Dedifferentiated amniotic fluid mesenchymal stem cell (primary cell): ENCODE results near the gene APOC3.

Experiments used
- DNase-seq: peaks from one replicate; pipeline ENCODE4 v3.0.0-alpha.2; 2016; ENCODE audit errors: extremely low spot score

APOC3 gene

DNA sequence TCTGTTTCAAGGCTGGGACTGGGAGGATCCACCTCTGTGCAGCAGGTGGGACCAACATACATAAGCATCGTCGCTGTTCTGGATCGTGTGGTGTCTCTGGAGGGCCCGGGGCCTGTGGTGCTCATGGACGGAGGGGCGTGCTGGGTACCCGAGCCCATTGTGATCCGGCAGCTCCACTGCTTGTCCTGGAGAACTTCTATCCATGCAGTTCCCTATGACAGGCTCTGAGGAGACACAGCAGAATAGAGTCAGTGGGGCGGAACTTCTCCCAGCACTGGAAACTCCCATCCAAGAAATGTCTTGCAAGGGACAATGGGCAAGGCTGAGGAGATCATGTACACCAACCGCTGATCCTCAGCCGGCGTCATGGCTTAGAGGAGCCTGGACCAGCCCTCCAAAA is 19.4 kb downstream of the APOC3 start:
- no peak for DNase-seq

DNA sequence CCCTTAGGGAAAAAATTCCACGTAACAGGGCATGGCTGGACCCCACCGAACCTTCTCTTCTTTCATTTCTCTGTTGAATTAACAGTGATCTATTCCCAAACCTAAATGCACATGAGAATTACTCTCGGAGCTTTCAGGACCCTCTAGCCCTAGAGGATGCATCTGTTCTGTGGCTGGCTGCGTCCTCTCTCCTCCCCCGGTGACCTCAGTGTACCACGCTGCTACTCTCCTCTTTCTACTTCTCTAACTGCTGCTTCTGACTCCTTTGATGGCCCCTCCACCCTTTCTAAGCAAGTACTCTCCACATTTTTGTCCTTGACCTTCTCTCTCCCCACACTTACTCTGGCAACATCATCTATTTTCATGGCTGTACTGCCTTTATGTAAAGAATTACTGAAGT is 19.8 kb downstream of the APOC3 start:
- DNase-seq, result no peak

DNA sequence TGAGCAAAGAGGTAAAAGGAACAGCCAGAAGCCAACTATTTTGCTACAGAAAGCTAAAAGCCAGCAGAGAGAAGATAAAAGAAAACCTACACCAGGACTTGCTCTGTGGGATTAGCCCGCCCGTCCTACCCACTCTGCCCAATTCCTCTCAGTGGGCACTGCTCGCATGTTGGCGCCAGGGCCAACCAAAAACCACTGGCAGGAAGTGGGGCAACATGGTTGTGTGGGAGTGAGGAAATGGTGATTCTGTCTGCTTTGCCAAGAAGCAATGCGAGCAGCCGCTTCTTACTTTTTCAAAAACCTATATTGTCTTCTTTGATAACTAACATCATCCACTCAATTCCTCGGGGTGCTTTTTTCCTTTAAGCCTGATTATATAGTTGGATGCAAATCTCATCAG is 21.9 kb downstream of the APOC3 start:
- DNase-seq, result no peak

DNA sequence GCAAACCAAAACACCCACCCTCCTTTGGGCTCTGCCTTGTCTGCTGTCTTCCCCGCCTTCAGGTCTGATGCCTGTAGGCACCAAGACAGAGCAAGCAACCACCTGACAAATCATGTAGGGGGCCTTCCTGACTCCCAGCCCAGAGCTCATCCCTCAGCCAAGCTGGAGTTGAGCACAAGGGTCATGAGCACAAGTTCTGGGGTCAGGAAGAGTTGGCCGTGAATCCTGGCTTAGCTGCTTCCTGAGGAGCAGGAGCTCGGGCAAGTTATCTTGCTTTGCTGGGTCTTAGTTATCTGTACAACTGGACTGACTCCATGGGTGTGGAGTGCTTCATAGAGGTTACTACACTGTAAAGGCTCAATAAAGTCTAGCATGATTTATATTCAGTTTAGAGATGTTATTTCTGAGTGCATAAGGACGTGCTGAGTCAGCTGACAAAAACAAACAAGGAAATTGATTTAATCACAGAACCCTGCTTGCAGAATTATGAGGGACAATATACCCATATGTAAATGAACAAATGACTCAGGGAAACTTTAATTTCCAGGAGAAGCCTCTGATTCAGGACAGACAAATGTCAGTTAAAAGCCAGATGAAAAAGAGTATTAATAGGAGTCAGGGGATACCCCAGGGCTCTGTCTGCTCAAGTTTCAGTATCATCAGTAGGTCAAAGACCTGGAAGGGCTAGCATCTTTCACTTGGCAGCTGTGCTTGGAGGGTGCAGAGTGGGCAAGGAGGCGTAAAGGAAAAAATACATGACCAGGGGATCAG is 22.7 kb downstream of the APOC3 start:
- DNase-seq, result no peak

DNA sequence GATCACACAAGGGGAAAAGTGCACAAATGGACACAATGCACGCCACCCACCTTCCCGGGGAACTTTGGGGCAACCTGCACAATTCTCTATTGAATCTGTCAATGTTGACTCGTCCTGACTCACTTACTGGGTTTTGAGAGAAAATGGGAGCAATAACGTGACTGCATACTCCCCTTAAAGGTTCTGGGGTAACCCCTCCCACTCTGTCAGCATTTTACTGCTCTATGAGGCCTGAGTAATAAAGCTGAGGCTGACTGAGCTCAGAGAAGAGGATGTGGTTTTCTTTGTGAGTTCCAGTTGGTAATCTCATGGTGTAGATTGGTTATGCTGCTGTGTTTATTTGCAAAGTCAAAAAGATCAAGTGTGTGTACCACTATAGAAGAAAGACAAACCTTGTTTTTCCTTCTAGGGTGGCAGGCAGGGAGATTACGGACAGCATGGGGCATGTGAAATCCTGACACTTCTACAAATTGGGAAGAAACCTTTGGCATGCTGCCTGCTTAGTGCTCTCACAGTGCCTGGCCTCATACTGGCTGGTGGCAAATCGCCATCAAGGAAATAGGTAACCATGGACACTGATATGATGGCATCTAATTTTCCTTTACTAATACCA is 23.9 kb downstream of the APOC3 start:
- DNase-seq, result peak; percentile 40

DNA sequence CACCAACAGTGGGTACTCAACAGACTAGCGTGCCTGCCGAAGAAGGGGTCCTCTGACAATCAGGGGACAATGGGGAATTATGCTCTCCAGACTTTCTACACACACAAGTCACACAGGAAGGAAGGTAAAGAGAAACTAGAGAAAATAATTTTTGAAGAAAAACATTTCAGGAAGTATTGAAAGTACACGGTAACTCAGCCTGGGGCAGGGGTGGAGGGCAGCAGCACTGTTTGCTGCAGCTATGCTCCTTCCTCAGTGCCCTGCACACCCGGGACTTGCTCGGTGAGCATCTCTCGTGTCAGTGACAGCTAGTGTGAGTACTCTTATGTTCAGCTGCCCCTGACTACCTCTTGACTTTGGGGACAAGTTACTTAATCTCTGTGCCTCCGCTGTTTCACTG is 25.7 kb downstream of the APOC3 start:
- no peak for DNase-seq

DNA sequence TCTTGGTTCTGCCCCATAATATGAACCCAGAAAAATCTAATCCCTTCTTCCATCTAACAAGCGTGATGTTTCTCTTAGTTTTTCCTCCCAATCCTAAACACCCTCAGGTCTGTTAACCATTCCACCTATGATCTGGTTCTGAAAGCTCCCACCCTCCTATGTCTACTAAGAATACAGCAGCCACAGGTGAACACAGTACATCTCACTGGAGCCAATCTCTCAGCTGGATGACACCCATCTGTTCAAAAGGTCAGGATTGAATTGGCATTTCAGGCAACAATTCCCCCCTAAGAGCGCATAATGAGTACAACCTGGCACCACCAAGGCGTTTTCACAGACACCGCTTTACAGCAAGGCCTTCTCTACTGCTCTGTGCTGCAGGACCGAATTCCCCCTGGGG is 26.7 kb downstream of the APOC3 start:
- DNase-seq, result no peak

DNA sequence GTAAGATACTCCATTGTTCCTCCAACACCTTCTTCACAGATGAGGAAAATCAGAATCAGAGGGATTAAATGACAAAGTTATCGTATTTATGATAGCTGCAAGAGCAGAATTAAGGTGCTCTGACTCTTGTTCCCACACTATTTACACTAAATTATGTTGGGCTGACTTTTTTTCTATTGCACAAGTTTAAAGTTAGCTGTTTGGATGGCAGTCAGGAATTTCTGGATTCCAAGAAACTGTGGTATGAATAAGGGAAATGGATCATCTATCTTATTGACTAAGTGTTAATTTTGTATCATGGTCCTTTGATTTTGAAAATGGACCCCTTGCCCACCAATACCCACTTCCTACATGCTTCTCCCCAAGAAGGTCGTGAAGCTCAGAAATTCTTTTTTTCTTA is 27.6 kb downstream of the APOC3 start:
- DNase-seq, result no peak

DNA sequence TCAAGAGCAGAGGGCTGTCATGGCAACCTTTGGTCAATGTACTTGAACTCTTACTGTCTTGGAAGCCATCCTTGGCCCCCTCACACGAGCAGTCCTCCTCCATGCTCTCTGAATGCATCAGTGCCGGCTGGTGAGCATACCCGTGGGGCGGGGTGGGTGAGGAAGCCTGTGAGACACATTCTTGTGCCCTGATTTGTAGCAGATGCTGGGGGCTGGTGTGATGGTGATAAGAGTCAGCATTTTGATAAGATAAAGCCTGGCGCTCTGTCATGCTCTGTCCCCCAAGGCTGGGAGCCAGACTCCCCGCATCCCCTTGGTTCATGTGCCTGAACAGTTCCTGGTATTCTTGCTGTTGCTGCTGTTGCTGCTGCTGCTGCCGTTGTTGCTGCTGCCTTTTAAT is 28.2 kb downstream of the APOC3 start:
- DNase-seq, result no peak

DNA sequence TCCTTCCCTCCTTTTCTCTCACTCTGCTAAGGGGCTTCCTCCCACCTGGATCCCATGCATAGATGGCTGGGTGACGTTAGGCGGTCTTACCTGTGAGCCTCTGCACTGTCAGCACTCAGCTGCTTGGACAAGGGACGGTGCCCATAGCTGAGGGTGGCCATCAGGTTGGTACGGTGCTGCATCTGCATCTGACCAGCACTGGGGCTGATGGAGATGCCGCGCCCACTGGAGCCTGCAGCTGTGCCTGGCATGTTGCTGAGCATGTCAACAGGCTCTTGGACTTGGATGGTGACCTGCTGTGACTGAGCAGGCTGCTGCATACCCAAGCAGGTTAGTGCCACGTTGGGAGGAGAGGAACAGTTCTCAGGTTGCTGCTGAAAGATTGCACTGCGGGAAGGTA is 29.5 kb downstream of the APOC3 start:
- DNase-seq, result no peak

DNA sequence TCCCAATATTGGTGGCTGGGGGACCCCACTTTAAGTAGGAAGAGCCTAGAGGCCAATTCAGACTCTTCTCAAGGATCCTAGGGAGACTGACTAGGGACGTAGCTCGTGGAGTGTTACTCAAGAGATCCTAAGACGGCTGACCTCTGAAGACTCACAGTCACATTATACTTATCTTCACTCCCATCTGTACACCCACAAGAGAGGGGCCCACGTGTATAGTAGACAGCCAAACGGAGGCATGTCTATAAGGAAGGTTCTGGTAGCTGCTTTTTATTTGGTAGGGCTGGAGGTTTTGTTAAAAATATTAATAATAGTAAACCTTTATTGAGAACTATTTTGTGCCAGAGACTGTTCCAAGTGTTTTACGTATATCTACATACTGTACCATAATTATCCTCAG is 30.6 kb downstream of the APOC3 start:
- DNase-seq, result no peak

DNA sequence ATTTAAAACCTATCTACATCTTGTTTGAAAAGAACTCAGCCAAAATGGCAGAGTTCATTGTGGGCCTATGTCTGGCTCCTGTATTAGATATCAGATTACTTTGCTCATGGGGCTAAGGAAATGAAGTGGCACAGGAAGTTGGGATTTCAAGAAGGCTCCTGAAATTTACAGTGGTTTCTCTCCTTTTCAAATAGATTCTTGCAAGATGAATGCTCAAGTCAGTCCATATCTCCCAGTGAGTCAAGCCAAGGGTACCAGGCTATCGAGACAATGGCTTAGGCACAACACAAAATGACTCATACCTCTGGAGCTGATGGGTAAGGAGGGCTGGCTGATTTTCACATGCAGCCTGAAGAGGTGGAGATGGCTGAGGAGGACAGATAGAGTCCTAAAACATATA is 31.8 kb downstream of the APOC3 start:
- no peak for DNase-seq

DNA sequence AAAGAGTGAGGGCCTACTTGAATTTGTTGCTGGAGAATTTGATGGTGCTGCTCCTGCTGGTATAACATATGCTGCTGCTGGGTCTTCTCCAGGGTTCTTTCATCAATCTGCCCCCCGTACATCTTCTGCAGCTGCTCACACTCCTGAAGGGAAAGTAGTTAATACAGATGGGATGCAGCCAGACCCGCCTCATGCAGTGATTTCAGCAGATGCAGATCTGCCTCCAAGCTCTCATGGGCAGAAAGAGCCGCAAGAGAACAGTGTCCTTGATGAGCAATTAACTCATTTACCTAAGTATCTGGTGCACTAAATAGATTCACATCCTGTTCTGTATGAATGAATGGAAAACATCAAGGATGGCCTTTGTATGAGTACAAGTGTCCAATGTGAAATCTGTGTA is 32.5 kb downstream of the APOC3 start:
- DNase-seq, result no peak

DNA sequence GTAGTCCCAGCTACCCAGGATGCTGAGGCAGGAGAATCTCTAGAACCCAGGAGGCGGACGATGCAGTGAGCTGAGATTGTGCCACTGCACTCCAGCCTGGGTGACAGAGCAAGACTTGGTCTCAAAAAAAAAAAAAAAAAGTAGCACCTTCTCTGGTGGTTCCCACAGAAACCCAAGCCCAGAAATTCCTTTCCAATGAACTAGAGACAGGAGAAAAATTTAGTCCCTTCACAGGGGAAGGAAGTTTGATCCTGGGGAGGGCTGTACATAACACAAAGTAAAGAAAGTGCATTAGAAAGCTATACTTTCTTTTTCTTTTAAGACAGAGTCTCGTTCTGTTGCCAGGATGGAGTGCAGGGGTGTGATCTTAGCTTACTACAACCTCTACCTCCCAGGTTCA is 33.2 kb downstream of the APOC3 start:
- DNase-seq, result no peak

DNA sequence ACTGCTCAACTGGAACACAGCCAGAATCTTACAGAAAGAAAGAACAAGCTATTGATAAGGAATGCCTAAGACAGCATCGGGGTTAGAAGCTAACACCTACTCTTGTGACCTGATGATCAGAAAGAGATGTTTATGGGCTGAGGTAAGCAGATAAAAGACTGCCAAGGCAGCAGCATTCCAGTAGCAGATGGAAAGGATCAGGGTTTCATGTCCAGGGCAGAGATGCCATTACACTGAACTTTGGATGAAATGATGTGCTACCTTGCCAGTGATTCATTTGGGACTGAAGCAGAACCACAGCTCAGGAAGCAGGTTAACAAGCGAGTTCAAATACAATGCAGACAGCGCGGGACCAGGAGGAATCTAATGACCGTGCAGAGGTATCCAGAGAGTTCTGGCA is 34.8 kb downstream of the APOC3 start:
- DNase-seq, result no peak

DNA sequence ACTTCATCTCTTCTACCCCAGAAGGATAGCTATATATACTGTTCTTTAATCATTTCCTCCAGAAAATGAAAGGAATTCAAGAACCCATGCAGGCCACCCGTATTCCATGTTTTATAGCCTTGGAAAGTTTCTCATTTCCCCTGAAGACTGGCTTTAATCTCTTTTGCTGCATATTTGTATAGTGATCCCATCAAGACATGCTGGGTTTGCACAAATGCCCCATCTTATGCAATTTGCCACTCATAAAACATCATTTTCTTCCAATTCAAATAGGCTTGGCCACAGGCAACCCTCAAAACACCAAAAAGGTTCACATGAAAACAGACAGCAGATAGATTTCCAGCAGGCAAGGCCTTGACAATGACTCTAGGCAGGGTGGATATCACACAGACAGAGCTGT is 36.0 kb downstream of the APOC3 start:
- DNase-seq, result peak; percentile 31

DNA sequence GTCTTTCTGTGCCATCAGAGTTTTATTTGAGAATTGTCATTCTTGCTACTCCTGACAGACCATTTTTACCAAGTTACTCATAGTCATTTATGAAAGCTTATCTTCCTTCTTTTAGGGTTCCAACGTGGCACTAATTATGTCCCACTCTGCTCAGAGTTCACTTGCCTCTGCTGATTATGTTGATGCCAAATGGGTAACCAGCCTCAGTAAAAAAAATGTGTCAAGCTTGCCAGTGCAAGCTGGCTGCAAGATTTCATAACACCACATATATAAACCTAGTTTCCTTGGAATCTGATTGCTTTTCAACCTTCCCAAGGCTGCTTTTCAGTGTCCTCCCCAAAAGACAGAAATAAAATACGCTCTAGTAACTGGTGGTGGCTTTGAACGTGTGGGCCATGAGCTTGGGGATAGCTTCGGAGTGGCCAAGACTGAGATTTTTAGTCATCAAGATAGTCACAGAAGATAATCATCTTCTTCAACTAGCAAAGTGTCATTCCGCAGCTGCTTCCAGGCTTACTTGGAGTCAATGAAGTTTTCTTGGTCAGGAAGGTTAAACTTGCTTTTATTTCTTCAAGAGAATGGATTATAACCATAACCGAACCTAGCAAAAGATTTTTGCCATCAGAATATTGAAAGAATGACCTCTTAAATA is 37.2 kb downstream of the APOC3 start:
- DNase-seq, result no peak

DNA sequence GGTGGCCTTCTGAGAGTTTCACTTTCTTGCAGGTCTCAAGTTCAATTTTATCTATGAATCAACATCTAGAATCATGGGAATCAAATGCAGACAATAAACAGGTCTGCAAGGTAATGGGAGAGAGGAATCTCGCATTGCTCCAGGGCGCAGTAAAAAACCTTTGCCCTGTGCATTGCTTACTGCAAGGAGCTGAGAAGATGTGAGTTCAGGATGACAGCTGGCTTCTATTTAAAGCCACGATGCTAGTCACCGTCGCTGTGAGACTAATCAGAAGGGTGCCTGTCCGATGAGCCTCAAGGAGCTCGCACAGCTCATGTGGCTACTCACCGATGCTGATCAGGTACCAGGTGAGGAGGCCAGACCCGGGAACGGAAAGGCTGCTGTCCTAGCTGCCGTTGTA is 37.9 kb downstream of the APOC3 start:
- no peak for DNase-seq

DNA sequence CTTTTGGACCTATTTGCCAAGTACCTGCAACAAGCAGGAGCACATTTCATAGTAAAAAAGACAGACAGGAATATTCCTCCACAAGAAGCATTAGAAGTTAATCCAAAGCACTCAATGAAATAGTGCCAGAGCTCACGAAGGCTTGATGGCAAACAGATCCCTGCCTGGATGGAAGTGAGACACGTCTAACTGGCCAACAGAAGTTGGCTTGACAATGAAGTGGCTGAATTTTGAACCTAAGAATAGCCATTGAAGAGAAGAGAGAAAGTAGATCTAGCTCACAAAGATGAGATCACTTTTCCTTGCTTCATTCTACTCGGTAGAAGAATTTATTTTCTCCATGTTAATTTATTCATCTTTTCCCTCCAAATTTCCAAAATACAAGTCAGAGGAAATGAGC is 38.4 kb downstream of the APOC3 start:
- no peak for DNase-seq

DNA sequence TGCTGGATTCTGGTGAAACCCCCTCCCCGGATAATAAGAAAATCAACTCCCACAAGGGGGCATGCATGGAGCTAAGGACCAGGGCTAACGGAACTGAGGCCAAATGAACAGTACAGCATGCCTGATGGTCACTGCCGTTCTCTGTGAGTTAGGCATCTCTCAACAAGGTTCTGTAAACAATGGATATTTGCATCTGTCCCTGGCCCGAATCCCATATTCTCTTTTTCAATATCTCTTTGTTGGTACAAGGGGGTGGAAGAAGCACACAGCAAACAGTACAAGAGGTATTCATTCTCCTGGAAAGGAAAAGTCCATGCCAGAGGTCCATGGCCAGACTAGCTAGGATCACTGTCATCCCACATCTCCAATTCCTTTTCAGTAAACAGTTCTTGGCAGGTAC is 39.9 kb downstream of the APOC3 start:
- DNase-seq, result no peak

DNA sequence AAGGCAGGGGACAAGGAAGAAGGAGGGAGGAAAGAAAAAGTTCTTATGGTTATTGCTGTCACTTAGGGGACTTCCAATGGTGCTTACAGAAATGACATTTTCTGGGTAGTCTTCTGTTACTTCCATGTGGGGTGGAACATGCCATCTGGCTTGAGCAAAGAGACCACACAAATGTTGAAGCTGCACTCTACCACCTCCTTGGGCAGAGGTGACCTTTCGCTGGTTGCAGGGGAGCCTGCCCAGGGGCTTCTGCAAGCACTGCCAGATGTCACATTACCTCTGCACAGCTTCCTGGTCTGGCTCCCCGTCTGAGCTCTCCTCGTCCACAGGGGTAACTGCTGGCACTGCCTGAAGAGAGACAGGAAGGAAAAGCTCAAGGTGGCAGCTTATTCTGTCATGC is 40.3 kb downstream of the APOC3 start:
- DNase-seq, result no peak

DNA sequence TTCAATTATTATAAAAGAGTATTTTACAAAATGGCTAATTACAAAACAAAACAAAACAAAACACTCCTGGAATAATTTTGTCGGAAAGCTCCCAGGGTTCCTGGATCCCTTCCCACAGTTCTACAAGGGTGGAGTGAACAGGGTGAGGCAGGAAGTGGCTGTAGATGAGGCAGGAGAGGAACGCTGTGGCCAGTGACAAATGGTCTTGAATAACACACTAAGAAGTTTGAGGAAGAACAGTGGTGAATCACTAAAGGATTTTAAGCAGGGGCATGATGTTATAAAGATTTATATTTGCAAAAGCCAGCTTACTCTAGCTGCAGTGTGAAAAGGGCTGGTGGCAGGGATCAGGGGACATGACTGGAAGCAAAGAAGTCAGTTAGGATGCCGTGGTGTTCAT is 41.5 kb downstream of the APOC3 start:
- peak; percentile 59 for DNase-seq

DNA sequence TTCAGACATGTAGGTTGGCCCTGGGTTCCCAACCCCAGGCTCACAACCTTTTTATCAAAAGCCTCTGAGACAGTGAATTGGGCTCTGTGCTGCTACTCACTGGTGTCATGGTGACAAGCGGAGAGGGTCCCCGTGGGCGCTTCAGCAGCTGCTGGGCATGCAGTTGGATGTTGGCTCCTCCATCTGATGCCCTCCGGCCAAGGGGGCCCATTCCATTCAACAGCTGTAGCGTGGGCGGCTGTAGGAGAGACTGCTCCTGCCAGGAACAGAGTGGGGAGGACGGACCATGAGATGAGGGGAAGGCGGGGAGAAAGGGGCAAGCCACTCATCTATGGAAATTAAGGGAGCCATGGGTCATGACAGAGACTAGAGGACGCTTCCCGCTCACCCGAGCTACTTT is 43.7 kb downstream of the APOC3 start:
- no peak for DNase-seq
